Calu3 (cell line): ENCODE measurements around the gene FLVCR2. TPM values are rescaled to one million over a fixed set of nuclear protein-coding genes. Genes with fewer than 3 reads are reported as not detected.

Source experiments
- BruUV-seq: library from RNA; stranded (reverse); fragments of 400-500 nt; replicated peaks from 2 replicates; lab custom pipeline; 2021; lab: Mats Ljungman, UMichigan
- CTCF ChIA-PET: fragments of 300-600 bp; sonication (Branson Sonifier 250); formaldehyde crosslinking; loops from one replicate; lab custom pipeline; 2022; ENCODE audit warnings: antibody characterized with exemption; lab: Charles Lee
- DNase-seq: peaks from one replicate; pipeline ENCODE4 v3.0.0; 2022
- H3K27ac Mint-ChIP-seq: one replicate; pipeline ENCODE4 v1.8.0; 2022; ENCODE audit warnings: mixed read lengths; ENCODE audit not compliant: unreplicated experiment
- H3K27me3 Mint-ChIP-seq: one replicate; pipeline ENCODE4 v1.8.0; 2022; ENCODE audit warnings: mixed read lengths; ENCODE audit not compliant: unreplicated experiment
- H3K36me3 Mint-ChIP-seq: one replicate; pipeline ENCODE4 v1.8.0; 2022; ENCODE audit warnings: mild to moderate bottlenecking, moderate library complexity, mixed read lengths; ENCODE audit not compliant: insufficient read depth, unreplicated experiment
- H3K4me1 Mint-ChIP-seq: one replicate; pipeline ENCODE4 v1.8.0; 2022; ENCODE audit warnings: mild to moderate bottlenecking, low read depth, mixed read lengths; ENCODE audit not compliant: unreplicated experiment
- H3K4me3 Mint-ChIP-seq: one replicate; pipeline ENCODE4 v1.8.0; 2022; ENCODE audit warnings: mild to moderate bottlenecking, low read depth, moderate library complexity, mixed read lengths; ENCODE audit not compliant: unreplicated experiment
- H3K9me3 Mint-ChIP-seq: one replicate; pipeline ENCODE4 v1.8.0; 2022; ENCODE audit warnings: low read depth, mixed read lengths; ENCODE audit not compliant: unreplicated experiment
- intact Hi-C: fragments of 100-400 bp; cut with micrococcal nuclease; formaldehyde crosslinking; loops from one replicate; pipeline ENCODE4 v1.10.0; 2022; ENCODE audit not compliant: unreplicated experiment
- total RNA-seq: library from RNA; stranded (reverse); gene quantifications from 2 replicates; pipeline ENCODE4 v1.2.3, GENCODE V29; 2022
- TF ChIP-seq, protein P1 (sequence below): fragments of 200-600 bp; IDR thresholded peaks from one replicate; pipeline ENCODE4 v1.8.0; 2022; ENCODE audit warnings: antibody characterized with exemption; ENCODE audit not compliant: unreplicated experiment

FLVCR2 gene
- total RNA-seq, 1 experiment from 2014 or later: 1.4 TPM

DNA sequence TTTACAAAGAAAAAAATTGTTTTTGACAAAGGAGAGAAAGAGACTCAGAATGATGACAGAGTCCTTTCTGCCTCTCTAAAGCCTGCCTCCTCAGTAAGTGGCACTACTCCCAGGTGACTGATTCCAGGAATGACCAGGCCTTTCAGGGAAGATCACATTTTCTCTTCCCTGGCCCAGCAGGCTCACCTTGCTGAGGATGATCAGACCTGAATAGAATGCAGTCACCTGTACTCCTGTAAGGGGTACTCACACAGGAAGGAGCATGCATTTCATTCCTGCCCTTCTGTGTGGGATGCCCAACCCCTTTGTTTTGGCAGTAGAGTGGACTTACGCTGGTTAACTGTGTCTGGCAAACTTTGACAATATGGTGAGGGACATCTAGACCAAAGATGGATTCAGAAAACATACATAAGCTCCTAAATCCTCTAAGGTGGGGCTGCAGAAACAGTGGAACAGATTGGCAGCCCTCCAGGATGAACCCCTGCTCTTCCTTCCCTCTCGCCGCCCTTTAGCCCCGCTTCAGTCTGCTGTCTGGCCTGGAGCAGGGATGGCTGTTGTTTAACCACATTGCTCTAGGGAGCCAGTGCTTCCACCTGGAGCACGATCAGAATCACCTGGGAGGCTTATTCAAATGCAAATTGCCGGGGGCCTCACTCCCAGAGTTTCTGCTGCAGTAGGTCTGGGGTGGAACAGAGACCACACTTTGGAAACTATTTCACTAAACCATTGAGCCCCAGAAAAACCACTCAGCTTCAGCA is 52.5 kb downstream of the FLVCR2 start:
- Mint-ChIP-seq H3K36me3 (no peaks in the 10 kb centered on the region), H3K9me3 (no peaks in the 10 kb centered on the region), H3K27me3 (no peaks in the 10 kb centered on the region), H3K4me1 (peaks cover 9% of the 10 kb centered on the region), H3K4me3 (no peak overlapping the region), H3K27ac (no peak overlapping the region)
- no TSS peak for BruUV-seq
- intact Hi-C loops: no loop called here
- no peak for DNase-seq
- CTCF ChIA-PET: interaction anchor here (0.6 kb wide), 1 partner anchor 101 kb away, joined by 5 read pairs; no protein-coding TSS in a partner anchor
- TF ChIP-seq, protein P1, sequence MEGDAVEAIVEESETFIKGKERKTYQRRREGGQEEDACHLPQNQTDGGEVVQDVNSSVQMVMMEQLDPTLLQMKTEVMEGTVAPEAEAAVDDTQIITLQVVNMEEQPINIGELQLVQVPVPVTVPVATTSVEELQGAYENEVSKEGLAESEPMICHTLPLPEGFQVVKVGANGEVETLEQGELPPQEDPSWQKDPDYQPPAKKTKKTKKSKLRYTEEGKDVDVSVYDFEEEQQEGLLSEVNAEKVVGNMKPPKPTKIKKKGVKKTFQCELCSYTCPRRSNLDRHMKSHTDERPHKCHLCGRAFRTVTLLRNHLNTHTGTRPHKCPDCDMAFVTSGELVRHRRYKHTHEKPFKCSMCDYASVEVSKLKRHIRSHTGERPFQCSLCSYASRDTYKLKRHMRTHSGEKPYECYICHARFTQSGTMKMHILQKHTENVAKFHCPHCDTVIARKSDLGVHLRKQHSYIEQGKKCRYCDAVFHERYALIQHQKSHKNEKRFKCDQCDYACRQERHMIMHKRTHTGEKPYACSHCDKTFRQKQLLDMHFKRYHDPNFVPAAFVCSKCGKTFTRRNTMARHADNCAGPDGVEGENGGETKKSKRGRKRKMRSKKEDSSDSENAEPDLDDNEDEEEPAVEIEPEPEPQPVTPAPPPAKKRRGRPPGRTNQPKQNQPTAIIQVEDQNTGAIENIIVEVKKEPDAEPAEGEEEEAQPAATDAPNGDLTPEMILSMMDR: no peak

DNA sequence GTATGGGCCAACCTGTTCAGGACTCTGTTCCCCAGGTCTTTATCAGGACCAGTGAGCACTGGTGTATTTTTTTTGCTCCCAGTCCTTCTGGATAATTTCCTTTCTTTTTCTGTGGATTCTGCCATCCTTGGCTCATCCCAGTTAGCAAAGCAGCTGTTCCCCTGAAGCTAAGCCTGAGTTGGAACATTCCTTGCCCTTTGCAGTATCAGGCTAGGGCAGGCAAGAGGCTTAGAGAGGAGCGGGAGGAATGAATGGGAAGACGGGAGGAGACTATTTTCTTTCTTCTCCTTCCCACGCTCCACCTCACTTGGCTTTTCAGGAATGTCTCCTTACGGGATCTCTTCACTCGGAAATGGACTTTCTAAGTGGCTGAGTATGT is 53.0 kb downstream of the FLVCR2 start:
- peaks cover 9% of the 10 kb centered on the region for H3K4me1 Mint-ChIP-seq
- TF ChIP-seq, protein P1: no peak
- no peak overlapping the region for H3K4me3 Mint-ChIP-seq
- H3K27me3 Mint-ChIP-seq: no peaks in the 10 kb centered on the region
- intact Hi-C loops: no loop called here
- no peak for DNase-seq
- H3K9me3 Mint-ChIP-seq: no peaks in the 10 kb centered on the region
- H3K27ac Mint-ChIP-seq: no peak overlapping the region
- CTCF ChIA-PET: interaction anchor here (0.6 kb wide), 1 partner anchor 102 kb away, joined by 5 read pairs; no protein-coding TSS in a partner anchor
- no TSS peak for BruUV-seq
- no peaks in the 10 kb centered on the region for H3K36me3 Mint-ChIP-seq

GRCh38 chr14:75634848-75635247 is 56.4 kb downstream of the FLVCR2 start:
- Mint-ChIP-seq H3K36me3 (no peaks in the 10 kb centered on the region), H3K4me1 (peaks cover 9% of the 10 kb centered on the region), H3K27ac (no peak overlapping the region), H3K27me3 (no peaks in the 10 kb centered on the region), H3K9me3 (no peaks in the 10 kb centered on the region), H3K4me3 (no peak overlapping the region)
- TF ChIP-seq, protein P1: no peak
- CTCF ChIA-PET: interaction anchor here (0.6 kb wide), 1 partner anchor 723 kb away, joined by 3 read pairs; no protein-coding TSS in a partner anchor
- no TSS peak for BruUV-seq
- intact Hi-C loops: no loop called here
- peak; percentile 25 for DNase-seq

- H3K36me3 Mint-ChIP-seq: no peaks in the 10 kb centered on the region
- BruUV-seq: no TSS peak
- H3K27me3 Mint-ChIP-seq: no peaks in the 10 kb centered on the region
- no peak overlapping the region for H3K4me3 Mint-ChIP-seq
- no peaks in the 10 kb centered on the region for H3K9me3 Mint-ChIP-seq
- H3K27ac Mint-ChIP-seq: no peak overlapping the region
- intact Hi-C loops: no loop called here
- H3K4me1 Mint-ChIP-seq: peaks cover 9% of the 10 kb centered on the region
- TF ChIP-seq, protein P1: no peak
- DNase-seq: no peak
- CTCF ChIA-PET: no interaction called here
Observed at GRCh38 chr14:75636100-75636692, 57.8 kb downstream of the FLVCR2 start.
